Activated CD8-positive, alpha-beta memory T cell treated with anti-CD3 and anti-CD28 coated beads, Interleukin-2, amount 50 U/mL, for 24 hours (primary cell): ENCODE measurements around the gene PRKN.

ENCODE experiments used
- DNase-seq: peaks from one replicate; pipeline ENCODE4 v3.0.0-alpha.2; 2020; ENCODE audit errors: extremely low read depth

PRKN gene

DNA sequence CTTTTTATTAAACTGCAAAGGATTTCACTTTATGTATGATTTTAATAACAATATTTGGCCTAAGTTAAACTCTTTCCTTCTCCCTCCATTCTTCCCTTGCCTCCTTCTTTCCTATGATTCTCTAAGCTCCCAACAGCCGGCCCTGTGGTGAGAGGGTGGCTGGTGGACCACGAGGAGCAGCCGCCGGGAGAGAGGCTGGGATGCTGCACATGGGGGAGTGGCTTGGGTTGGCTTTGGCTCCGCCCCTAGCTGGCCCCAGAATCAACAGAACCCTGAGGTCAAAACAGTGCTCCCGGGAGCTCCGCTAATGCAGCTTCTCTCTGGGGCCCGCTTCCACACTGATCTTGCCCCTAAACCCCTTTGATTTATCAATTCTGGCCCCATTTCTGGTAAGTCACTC is 1063.9 kb downstream of the PRKN start:
- no peak for DNase-seq

DNA sequence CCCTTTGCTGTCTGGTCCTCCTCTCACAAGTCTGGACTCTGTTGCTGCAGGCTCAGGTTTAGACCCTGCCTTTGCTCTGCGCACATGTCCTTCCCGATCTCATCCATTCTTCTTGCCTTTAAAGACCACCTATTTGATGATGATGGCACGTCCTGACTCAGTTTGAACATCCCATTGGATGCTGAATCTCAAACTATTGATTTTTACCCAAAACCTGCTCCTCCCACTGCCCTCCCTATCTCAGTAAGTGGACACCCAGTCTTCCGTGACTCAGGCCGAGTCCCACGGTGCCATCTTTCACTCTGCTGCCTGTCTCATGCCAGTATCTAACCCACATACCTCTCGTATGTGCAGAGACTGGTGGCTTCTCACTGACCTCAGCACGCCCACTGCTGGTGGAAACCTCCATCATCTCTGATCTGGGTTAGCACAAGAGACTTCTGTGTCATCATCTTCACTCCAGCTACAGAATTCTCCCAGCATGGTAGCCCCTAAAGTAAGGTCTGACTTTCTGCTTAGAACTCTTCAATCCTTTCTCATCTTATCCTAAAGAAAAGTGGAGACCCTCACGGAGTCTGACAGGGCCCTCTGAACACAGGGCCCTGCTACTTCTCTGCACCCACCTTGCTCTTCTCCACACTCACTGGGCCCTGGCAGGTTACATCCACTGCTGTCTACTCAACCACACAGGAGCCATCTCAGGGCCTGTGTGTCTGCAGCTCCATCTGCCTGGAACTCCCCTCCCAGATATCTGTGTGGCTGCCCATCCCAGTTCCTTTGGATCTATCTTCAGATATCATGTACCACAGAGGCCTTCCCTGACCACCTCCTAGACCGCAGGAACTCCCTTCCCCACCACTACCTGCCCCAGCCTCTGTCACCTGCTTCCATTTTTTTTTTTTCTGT is 1066.6 kb downstream of the PRKN start:
- DNase-seq = no peak

DNA sequence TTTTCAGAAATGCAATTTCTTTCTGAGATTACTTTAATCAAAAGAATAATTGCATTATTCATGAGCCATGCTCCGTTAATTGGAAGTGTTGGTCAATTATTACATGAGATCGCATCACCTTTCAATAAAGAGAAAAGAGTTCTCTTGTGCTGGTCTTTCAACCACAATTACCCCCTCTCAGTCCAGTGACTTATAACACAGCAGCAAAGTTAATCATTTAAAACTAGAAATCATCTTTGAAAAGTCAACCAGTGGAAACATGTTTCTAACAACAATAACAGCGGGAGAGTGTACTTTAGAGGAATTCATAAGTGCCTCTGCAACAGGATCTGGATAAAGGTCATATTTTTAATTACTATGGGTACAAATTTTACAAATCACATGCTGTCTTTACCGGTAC is 1069.4 kb downstream of the PRKN start:
- no peak for DNase-seq

- no peak for DNase-seq
Measured at GRCh38 chr6:161654209-161654608, 1073.4 kb downstream of the PRKN start.

DNA sequence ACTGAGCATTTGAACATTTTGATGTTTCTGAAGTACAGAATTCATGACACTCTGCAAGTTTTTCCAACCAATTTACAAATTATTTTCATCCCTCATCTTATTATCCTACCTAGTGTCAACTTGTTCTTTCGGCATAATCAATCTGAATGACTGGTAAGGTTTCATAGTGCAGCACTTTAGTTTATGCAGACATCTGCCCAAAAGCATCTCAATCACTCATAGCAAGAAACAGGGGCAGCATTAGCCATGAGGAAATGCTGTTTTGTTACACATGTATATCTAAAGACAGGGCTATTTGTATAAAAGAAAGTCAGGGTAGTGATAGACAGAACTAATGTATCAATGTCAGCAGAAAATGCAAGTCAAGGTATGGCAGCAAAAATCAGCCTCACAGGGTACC is 1075.6 kb downstream of the PRKN start:
- no peak for DNase-seq

DNA sequence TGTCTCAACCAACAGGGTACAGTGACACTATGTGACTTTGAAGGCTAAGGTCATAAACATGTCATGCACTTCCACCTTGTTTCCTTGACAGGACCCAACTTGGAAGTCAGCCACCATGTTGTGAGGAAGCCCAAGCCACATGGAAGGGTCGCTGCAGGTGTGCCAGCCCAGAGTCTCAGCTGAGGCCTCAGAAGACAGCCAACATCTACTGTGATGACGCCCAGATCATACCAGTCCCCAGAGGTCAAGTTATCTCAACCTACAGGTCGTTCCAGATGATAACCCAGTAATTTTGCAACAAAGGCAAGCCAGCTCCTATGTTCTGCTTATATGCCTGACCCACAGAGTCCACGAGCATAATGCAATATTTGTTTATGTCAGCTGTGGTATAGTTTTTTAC is 1077.7 kb downstream of the PRKN start:
- no peak for DNase-seq

DNA sequence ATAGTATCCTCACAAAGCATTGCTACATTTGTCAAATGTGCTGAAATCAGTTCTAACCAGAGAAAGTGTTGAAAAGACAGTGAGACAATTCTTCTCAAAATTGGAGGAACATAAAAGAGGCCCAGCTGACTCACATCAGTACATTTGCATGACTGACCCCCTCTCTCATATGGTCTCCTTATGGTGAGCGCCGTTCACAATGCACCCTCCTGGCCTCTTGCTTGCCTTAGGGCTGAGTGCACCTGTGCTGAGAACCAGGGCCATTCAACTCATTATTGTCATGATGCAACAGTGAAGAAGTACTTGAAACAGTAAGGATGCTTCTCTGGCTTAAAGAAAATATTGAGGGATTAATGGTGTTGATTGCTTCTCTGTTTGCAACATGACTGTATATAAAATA is 1078.5 kb downstream of the PRKN start:
- no peak for DNase-seq

- no peak for DNase-seq
Measured at GRCh38 chr6:161647234-161647633, 1080.3 kb downstream of the PRKN start.

DNA sequence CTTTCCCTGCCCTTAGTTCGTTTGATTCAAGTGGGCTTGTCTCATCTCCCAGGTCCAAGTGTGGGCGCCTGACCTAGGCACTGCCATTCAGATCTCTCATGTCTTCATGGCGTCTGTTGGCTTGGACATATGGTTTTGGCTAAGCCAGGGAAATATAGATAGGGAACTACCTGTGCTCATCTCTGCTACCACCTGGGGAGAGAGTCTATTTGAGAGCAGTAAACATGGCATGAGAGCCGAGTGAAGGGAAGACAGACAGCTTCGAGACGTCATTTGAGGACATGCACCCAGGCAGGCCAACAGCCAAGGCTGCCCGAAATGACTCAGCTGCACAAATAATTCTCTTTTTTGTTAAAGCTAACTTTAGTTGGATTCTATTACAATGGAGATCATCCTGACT is 1083.0 kb downstream of the PRKN start:
- no peak for DNase-seq

GRCh38 chr6:161641175-161641574 is 1086.4 kb downstream of the PRKN start:
- no peak for DNase-seq

GRCh38 chr6:161639772-161640171 is 1087.8 kb downstream of the PRKN start:
- no peak for DNase-seq

- DNase-seq = no peak
Measured at GRCh38 chr6:161637658-161638057, 1089.9 kb downstream of the PRKN start.

GRCh38 chr6:161636882-161637430 is 1090.6 kb downstream of the PRKN start:
- DNase-seq = no peak

DNA sequence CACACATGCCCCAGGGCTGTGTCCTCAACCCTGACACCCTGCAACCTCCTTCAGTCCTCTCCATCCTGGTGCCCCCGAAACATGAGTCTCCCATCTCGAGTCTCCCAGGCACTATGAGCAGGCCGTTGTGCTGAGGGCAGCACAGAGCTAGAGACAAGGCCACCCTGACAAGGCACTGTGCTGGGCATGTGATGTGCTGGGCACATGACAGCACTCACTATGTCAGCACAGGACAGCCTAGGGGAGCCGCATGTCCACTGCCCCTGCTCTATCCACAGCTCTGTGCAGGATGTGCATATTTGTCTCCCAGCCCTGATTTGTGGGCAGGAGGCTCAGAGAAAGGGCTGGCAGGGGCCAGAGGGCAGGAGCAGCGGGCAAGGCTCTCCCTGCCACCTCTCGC is 1091.6 kb downstream of the PRKN start:
- no peak for DNase-seq

DNA sequence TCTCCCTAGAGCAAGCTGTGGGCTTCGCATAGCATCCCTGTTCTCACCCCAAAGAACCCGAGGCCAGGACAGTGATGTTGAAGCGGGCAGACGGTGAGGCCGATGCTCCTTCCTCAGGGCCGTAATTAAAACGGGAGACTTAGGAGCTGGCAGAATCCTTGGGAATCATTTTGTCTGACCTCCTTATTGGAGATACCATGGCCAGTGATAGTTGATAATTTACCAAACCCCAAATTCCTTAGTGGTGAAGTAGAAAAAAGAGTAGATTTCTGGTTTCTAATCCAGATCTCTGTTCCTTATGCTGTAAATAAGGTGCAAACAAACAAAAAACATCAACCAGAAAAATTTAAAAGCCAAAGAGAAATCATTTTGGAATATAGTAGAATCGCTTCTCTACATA is 1092.7 kb downstream of the PRKN start:
- no peak for DNase-seq

DNA sequence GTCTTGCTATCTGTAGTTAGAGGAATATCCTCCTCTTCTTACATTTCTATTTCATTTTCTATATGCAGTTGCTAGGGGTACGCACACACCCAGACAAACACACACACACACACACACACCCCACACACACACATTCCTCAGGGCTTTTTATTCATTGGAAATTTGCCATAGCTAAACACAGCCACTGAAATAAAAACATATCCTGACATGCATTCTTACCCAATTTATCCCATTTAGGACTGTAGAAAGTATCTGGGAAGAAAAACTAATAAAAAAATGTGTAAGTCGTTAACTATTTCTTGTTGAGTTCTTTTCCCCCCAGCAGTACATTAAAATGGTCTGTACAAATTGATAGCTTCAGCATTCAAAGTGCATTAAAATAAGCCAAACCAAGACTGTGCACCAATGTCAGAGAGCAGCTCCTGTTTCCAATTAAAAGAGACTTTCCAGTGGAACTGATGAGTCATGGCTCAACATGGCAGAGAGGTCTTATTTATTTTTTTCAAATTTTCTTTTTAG is 1095.8 kb downstream of the PRKN start:
- DNase-seq = no peak

DNA sequence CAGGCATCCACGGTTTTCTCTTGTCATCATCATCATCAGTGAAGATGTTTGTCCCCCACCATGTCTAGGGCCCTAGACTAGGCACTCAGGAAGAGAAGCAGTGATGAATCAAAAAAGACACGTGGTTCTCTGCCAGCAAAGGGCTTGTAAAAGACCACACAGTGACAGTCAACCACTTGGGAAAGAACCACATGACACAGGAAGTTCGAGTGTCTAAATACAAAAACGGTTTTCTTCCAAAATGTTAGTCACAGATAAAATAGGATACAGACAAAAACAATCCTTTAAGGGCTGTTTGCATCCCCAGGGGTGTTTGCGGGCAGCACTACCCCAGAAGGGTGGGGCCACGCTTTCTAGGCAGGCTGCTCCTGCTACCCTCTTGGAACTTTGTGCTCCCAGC is 1096.9 kb downstream of the PRKN start:
- no peak for DNase-seq

DNA sequence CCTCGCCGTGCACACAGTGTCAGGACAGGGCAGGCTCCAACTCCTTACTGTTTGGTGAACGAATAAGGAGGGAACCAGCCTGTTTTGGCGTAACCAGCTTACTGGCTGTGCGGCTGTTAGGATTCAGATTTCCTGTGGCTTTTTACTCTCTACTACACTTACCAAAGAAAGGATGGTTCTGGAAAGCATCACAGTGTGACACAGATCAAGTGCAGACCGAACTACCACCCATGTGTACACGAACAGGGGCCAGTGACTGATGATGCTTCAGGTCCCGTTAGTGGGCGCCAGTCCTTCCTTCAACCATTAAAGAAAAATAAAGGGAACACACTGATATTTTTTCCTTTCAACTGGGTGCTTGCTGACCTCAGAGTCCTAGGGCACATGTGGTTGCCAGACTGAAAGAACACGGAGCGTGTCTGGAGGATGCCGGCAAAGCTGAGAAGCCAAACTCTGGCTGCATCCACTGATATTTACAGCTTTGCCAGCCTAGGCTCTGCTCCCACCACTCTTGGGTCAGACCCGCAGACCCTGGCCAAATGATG is 1101.4 kb downstream of the PRKN start:
- DNase-seq = no peak

GRCh38 chr6:161624111-161624510 is 1103.5 kb downstream of the PRKN start:
- DNase-seq = no peak

GRCh38 chr6:161622779-161623178 is 1104.8 kb downstream of the PRKN start:
- no peak for DNase-seq

DNA sequence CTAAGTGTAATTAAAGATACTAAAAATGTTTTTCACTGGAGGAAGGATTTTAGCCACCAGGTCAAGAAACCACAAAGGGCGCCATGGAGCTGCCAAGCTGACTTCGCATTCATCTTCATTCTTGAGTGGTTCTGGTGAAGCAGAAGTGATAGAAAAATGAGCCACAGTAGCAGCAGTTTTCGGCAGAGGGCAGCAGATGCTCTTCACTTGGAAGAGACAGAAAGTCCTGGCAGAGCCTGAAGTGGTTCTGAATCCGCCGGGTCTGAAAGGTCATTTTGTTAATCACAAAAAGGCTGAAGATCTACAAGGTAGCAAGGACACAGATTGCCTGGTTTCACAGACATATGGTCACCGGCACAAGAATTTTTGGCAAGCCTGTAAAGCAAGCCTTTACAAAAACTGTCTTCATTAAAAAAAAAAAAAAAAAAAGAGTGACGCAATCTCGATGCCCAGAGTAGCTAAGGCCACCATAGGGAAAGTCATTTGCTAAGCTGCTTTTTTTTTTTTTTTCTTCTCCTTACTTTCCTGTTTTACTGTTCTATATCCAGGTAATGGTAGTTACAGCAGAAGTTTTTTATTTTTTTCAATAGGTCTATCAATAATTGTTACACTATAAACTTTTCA is 1108.6 kb downstream of the PRKN start:
- no peak for DNase-seq

GRCh38 chr6:161613711-161614110 is 1113.9 kb downstream of the PRKN start:
- DNase-seq = no peak

GRCh38 chr6:161608771-161609170 is 1118.8 kb downstream of the PRKN start:
- DNase-seq = no peak
